K562 (cell line): Measurements from ENCODE around the gene PARD3B. TPM values are rescaled to one million over a fixed set of nuclear protein-coding genes. Genes with fewer than 3 reads are reported as not detected.

Experiments
- ATAC-seq: fragments of 200-7000 bp; cut with Tn5 transposase; 3 replicates; pipeline ENCODE4 v1.9.1; 2020; ENCODE audit warnings: moderate library complexity
- BruUV-seq: library from RNA; stranded (reverse); fragments of 400-500 nt; replicated peaks from 2 replicates; lab custom pipeline; 2021; lab: Mats Ljungman, UMichigan
- CTCF ChIA-PET: fragments of 300-600 bp; formaldehyde crosslinking; extraction: SDS; loops from one replicate; lab custom pipeline; 2021; ENCODE audit warnings: low intra/inter-chr PET ratio; lab: Yijun Ruan, JAX
- POLR2A ChIA-PET: fragments of 300-600, 350-650 bp; sonication (Branson Sonifier 250); formaldehyde crosslinking; extraction: SDS; loops from one replicate; lab custom pipeline; 2021; ENCODE audit warnings: antibody characterized with exemption, inconsistent platforms; lab: Yijun Ruan, JAX
- DNase-seq, 4 experiments: peaks; one replicate each; pipeline versions ENCODE4 v3.0.0 to v3.0.0-alpha.2; 2011 to 2018; ENCODE audit warnings: low spot score in 3 of 4, mixed read lengths in 3 of 4; ENCODE audit errors: extremely low read depth in 1 of 4
- FAIRE-seq: peaks from 2 replicates; lab custom pipeline; 2011; peaks lifted over from hg19 to GRCh38; lab: Jason Lieb, UNC
- H2AFZ ChIP-seq: 2 replicates; pipeline ENCODE4 v1.6.0; 2011; ENCODE audit warnings: low read depth, low read length, control low read depth, inconsistent platforms
- H3K27ac ChIP-seq: fragments of 200-600 bp; 3 replicates; pipeline ENCODE4 v1.8.0; 2011; ENCODE audit warnings: low read depth, mild to moderate bottlenecking, control low read depth, inconsistent platforms, low read length, moderate library complexity, mixed read lengths; ENCODE audit errors: extremely low read depth
- H3K27me3 ChIP-seq, 2 experiments: fragments of 300-600 bp in 1 of 2; 2 replicates in 1 of 2; 3 replicates in 1 of 2; pipeline versions ENCODE4 v1.6.0 to v1.8.0; 2011; ENCODE audit warnings: inconsistent platforms in 2 of 2, low read length in 2 of 2, mild to moderate bottlenecking in 1 of 2, mixed read lengths in 1 of 2, moderate library complexity in 1 of 2; ENCODE audit not compliant: control insufficient read depth in 2 of 2, insufficient read depth in 2 of 2
- H3K36me3 ChIP-seq: fragments of 300-600 bp; 3 replicates; pipeline ENCODE4 v1.8.0; 2011; ENCODE audit warnings: mild to moderate bottlenecking, low read length, inconsistent platforms; ENCODE audit not compliant: control insufficient read depth, insufficient read depth
- H3K4me1 ChIP-seq, 2 experiments: fragments of 200-600 bp in 1 of 2; replicated peaks in 1 of 2; 2 replicates in 1 of 2; 3 replicates in 1 of 2; pipeline versions ENCODE4 v1.5.1 to v1.8.0; 2011; ENCODE audit warnings: inconsistent platforms in 2 of 2, low read length in 2 of 2, mild to moderate bottlenecking in 1 of 2, mixed read lengths in 1 of 2, moderate library complexity in 1 of 2; ENCODE audit not compliant: control insufficient read depth in 2 of 2, insufficient read depth in 2 of 2
- H3K4me2 ChIP-seq: 2 replicates; pipeline ENCODE4 v1.6.1; 2011; ENCODE audit warnings: low read length, control low read depth, inconsistent platforms, mixed read lengths; ENCODE audit not compliant: insufficient read depth
- H3K4me3 ChIP-seq: fragments of 200-600 bp; sonication (generic), shearing (Covaris generic); 2 replicates; pipeline ENCODE4 v1.5.1; 2016; ENCODE audit warnings: control low read depth, inconsistent platforms
- H3K79me2 ChIP-seq: fragments of 200-600 bp; 3 replicates; pipeline ENCODE4 v1.8.0; 2011; ENCODE audit warnings: low read length, inconsistent platforms; ENCODE audit not compliant: control insufficient read depth, insufficient read depth
- H3K9ac ChIP-seq, 2 experiments: 2 replicates each; pipeline versions ENCODE4 v1.6.0 to v1.6.1; 2011; ENCODE audit warnings: low read depth in 2 of 2, low read length in 2 of 2, control low read depth in 1 of 2, inconsistent platforms in 1 of 2, mild to moderate bottlenecking in 1 of 2, mixed read lengths in 1 of 2; ENCODE audit not compliant: insufficient read depth in 1 of 2
- H3K9me1 ChIP-seq: one replicate; pipeline ENCODE4 v1.6.0; 2011; ENCODE audit warnings: inconsistent platforms, mild to moderate bottlenecking, low read length, moderate library complexity; ENCODE audit not compliant: control insufficient read depth, insufficient read depth
- H3K9me3 ChIP-seq: replicated peaks from 2 replicates; pipeline ENCODE4 v1.5.1; 2011; ENCODE audit warnings: low read depth, low read length, inconsistent platforms; ENCODE audit not compliant: control insufficient read depth, insufficient read depth
- H4K20me1 ChIP-seq: replicated peaks from 2 replicates; pipeline ENCODE4 v1.6.1; 2011; ENCODE audit warnings: low read length, inconsistent platforms, mixed read lengths; ENCODE audit not compliant: control insufficient read depth, insufficient read depth
- ESRRA ChIP-seq: fragments of 450-650 bp; IDR thresholded peaks from 2 replicates; pipeline ENCODE4 v1.6.1; 2014; ENCODE audit warnings: low read depth, mild to moderate bottlenecking, moderate library complexity, borderline replicate concordance
- NFIC ChIP-seq: fragments of 450-650 bp; IDR thresholded peaks from 2 replicates; pipeline ENCODE4 v1.6.1; 2017; ENCODE audit warnings: mild to moderate bottlenecking, inconsistent platforms
- NFIX ChIP-seq: fragments of 250-450 bp; sonication (Bioruptor Pico); IDR thresholded peaks from 2 replicates; pipeline ENCODE4 v1.4.0; 2020; ENCODE audit warnings: low read depth, mild to moderate bottlenecking, moderate library complexity
- PHF21A ChIP-seq: fragments of 450-650 bp; IDR thresholded peaks from 2 replicates; pipeline ENCODE4 v1.6.1; 2017; ENCODE audit warnings: low read depth, borderline replicate concordance
- RAD21 ChIP-seq, 2 experiments: fragments of 250-450 bp in 1 of 2; fragments of 450-650 bp in 1 of 2; sonication (Bioruptor Pico) in 1 of 2; formaldehyde crosslinking in 1 of 2; IDR thresholded peaks in 1 of 2; conservative IDR thresholded peaks in 1 of 2; 2 replicates each; pipeline versions ENCODE4 v1.4.0 to v1.8.0; 2020 to 2022; ENCODE audit warnings: mild to moderate bottlenecking in 2 of 2, moderate library complexity in 1 of 2
- RAD51 ChIP-seq: fragments of 450-650 bp; IDR thresholded peaks from 2 replicates; pipeline ENCODE4 v1.7.1; 2016; ENCODE audit warnings: low read depth, mild to moderate bottlenecking, borderline replicate concordance
- WGBS: fragments of 100-300 bp; shearing (Covaris generic); methylation state at CpG from one replicate; pipeline ENCODE4 v1.1.6; 2016; ENCODE audit warnings: low coverage, mixed read lengths; ENCODE audit not compliant: insufficient coverage; ENCODE audit errors: missing lambda C conversion rate; 5-methylcytosine and 5-hydroxymethylcytosine counted together
- in situ Hi-C: fragments of 300-500 bp; cut with MboI; formaldehyde crosslinking; loops from 4 replicates; pipeline ENCODE4 v1.15.0; 2018; ENCODE audit warnings: inconsistent platforms, mixed read lengths
- intact Hi-C: fragments of 100-400 bp; cut with micrococcal nuclease; formaldehyde crosslinking; loops from 2 replicates; pipeline ENCODE4 v1.14.2; 2022
- polyA plus RNA-seq, 8 experiments: library from polyadenylated mRNA; depleted of rRNA in 4 of 8; stranded (reverse) in 5 of 8; unstranded in 3 of 8; fragments of >200 nt; fragmentation: Nextera tagmentation in 2 of 8; fragmentation: Illumina TruSeq in 1 of 8; extraction: Ambion mirVana in 2 of 8; extraction: Trizol in 1 of 8; gene quantifications; 2 replicates each; pipeline versions ENCODE4 v1.2.1 to v1.2.3, GENCODE V29; 2011 to 2014; ENCODE audit warnings: inconsistent platforms in 1 of 8, missing spikeins in 1 of 8
- total RNA-seq, 7 experiments: library from RNA; depleted of rRNA in 6 of 7; stranded (reverse); fragments of >200 nt in 6 of 7; fragmentation: Illumina TruSeq in 2 of 7; extraction: Trizol in 2 of 7; gene quantifications; 2 replicates each; pipeline versions ENCODE4 v1.2.1 to v1.2.3, GENCODE V29; 2011 to 2021; ENCODE audit warnings: low replicate concordance in 1 of 7

Gene PARD3B
- total and polyA plus RNA-seq, 9 of the 15 experiments (the other 6 are each of a cell fraction or from before 2014, with no cell fraction given), result 0.15 to 3.0 (median 1.1) TPM

DNA sequence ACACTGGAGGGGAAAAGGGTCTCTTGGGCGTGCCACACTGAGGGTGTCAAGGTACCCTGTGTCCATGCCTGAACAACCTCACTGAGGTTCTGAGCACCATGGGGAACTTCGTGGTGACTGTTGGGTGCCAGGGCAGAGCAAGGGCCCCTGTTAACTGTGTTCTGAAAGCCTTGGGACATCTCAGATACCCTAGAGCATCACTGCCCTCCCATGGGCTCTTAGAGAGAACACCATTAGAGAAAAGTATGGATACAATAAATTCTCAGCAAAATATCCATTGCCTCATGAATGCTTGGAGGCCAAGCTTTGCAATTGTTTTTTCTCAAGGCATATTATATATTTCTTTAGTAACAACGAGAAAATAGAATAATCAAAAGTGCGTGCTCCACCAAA lies 648.6 kb downstream of the PARD3B start:
- in situ Hi-C loops, result no loop called here
- BruUV-seq, result no TSS peak

DNA sequence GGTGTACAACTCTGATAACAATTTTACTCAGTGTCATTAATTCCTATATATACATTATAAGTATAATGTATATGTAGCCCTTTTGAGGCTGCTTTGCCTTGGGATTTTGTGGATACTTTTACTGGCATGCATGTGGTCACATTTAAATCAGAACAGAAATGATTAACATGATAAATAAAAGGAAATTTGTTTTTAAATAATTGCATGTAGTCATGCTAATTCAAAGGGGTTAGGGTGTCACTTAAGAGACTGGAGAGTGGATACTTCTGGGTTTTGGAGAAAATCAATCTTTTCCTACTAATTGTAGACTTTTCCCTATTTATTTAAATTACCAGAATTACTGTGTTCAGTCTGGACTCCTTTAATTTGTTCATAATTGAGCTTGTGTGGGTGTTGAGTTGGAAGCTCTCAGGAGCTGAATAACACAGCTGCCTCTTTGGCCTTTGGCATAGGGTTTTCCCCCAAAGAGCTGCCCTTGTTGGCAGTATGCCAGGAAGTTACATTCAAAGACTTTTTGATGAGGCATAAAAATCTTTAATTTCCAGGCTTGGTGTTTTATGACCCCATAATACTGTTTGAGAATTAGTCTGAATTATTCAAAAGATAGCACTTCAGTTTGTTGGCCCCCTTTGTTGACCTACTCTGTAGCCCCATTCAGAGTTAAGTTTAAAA lies 652.3 kb downstream of the PARD3B start:
- no peaks in the 10 kb centered on the region for H3K9me1 ChIP-seq
- no peak overlapping the region for H3K27ac ChIP-seq
- CTCF ChIA-PET, result no interaction called here
- in situ Hi-C loops (no loop called here), intact Hi-C loops (no loop called here)
- no peaks in the 10 kb centered on the region for H3K79me2 ChIP-seq
- DNase-seq (no peak), ATAC-seq (no peak), FAIRE-seq (no peak)
- no peaks in the 10 kb centered on the region for H3K36me3 ChIP-seq
- H3K4me1 ChIP-seq, result peaks cover 0 to 11% of the 10 kb centered on the region in 2 experiments; a peak in 2 of 5 replicates
- no peak overlapping the region for H3K4me2 ChIP-seq
- no peak overlapping the region for H3K9ac ChIP-seq
- H3K27me3 ChIP-seq, result no peaks in the 10 kb centered on the region
- H4K20me1 ChIP-seq, result no peaks in the 10 kb centered on the region
- no peak overlapping the region for H3K4me3 ChIP-seq
- no peaks in the 10 kb centered on the region for H3K9me3 ChIP-seq
- TF ChIP-seq RAD51 (no peak), NFIC (peak; percentile 91), NFIX (CRISPR knock-in tag) (peak; percentile 77), PHF21A (no peak)
- no TSS peak for BruUV-seq
- POLR2A ChIA-PET, result no interaction called here
- no peak overlapping the region for H2AFZ ChIP-seq

More for the DNA sequence above, 648.6 kb downstream of the PARD3B start:
- Histone ChIP-seq H3K9me1 (no peaks in the 10 kb centered on the region), H3K4me1 (peaks cover 0 to 5% of the 10 kb centered on the region in 2 experiments; a peak in 2 of 5 replicates), H3K9me3 (no peaks in the 10 kb centered on the region), H3K4me3 (no peak overlapping the region), H3K79me2 (no peaks in the 10 kb centered on the region), H3K4me2 (no peak overlapping the region), H4K20me1 (no peaks in the 10 kb centered on the region), H3K27me3 (no peaks in the 10 kb centered on the region), H3K9ac (no peak overlapping the region), H2AFZ (no peak overlapping the region), H3K27ac (no peak overlapping the region), H3K36me3 (no peaks in the 10 kb centered on the region)
- no peak for ATAC-seq
- CTCF ChIA-PET, result interaction anchor here (0.6 kb wide), 1 partner anchor 54 kb away, joined by 3 read pairs; no protein-coding TSS in a partner anchor
- no peak for FAIRE-seq
- 32% methylated on average over 3 of the region's 4 CpGs for WGBS
- TF ChIP-seq RAD21 (CRISPR knock-in tag; conservative IDR thresholded peaks at IDR 0.05 in 1 of 2, IDR thresholded peaks at IDR 0.05 in 1 of 2) (peak in 1 of 2 experiments; percentile 11; a peak in 1 of 4 replicates), ESRRA (no peak)
- POLR2A ChIA-PET, result no interaction called here
- intact Hi-C loops, result loop anchor here (5.0 kb wide), 1 partner anchor 322 kb away; no protein-coding TSS in a partner anchor
- DNase-seq, result no peak
